Measurements from ENCODE around the gene TMEM120B. TPM values are rescaled to one million over a fixed set of nuclear protein-coding genes. Genes with fewer than 3 reads are reported as not detected.
"Not testable (repeated sequence)": the region's sequence is repeated elsewhere in the genome, so short reads cannot be mapped to it uniquely, and the experiment has no call there.

Gene TMEM120B
- total RNA-seq, 1 experiment from 2014 or later = 15.5 TPM

DNA sequence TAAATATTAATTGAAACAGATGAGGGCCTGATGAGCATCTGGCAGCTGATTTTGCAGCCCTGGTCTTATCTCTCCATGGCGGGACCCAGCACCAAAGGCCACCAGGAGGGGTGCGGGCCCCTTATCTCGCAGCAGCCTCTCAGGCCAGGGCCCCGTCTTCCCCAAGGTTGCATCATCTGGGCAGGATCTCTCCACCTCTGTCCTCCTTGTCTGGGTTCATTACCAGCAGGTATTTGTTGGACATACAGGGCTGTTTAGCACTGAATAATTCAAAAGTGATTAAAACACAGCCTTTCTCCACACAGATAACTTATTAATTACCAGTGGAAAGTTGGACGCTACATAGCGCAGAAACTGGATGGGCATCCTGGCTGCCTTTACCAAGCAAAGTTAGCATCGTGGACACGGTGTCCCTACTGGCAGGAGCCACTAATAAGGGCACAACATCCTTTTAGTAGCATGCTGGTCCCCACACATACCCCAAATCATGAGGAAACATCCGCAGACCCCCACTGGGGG, 25.8 kb downstream of the TMEM120B start:
- no TSS peak for BruUV-seq (replicated peaks)
- CTCF ChIA-PET = no interaction called here

GRCh38 chr12:121740847-121741246, 28.3 kb downstream of the TMEM120B start:
- H3K4me3 ChIP-seq (ENCODE audit: low read depth, low read length) = no peak overlapping the region
- H3K9me3 ChIP-seq = no peaks in the 10 kb centered on the region
- no peak for TF ChIP-seq CTCF (IDR thresholded peaks at IDR 0.05; ENCODE audit: insufficient read depth in 1 of 2, low read depth in 1 of 2, low read length in 1 of 2, severe bottlenecking in 1 of 2, unreplicated experiment in 1 of 2)
- no peak for DNase-seq
- no peaks in the 10 kb centered on the region for H3K9me3 Mint-ChIP-seq (ENCODE audit: unreplicated experiment)
- BruUV-seq (replicated peaks) = no TSS peak
- ChIA-PET POLR2A (no interaction called here), CTCF (no interaction called here)
- peaks cover 16% of the 10 kb centered on the region for H3K4me1 Mint-ChIP-seq (ENCODE audit: low read depth, unreplicated experiment)
- H3K36me3 ChIP-seq (ENCODE audit: control insufficient read depth, insufficient read depth, low read length) = no peaks in the 10 kb centered on the region
- no peaks in the 10 kb centered on the region for H3K27me3 ChIP-seq (replicated peaks; ENCODE audit: control insufficient read depth, insufficient read depth, low read length)
- no peak overlapping the region for H3K4me3 Mint-ChIP-seq (ENCODE audit: unreplicated experiment)
- peaks cover 10% of the 10 kb centered on the region for H3K4me1 ChIP-seq
- H3K36me3 Mint-ChIP-seq (ENCODE audit: insufficient read depth, unreplicated experiment) = peaks cover 20% of the 10 kb centered on the region
- H3K27ac Mint-ChIP-seq (ENCODE audit: unreplicated experiment) = no peak overlapping the region
- intact Hi-C loops (cut with micrococcal nuclease; ENCODE audit: unreplicated experiment) = no loop called here
- H3K27me3 Mint-ChIP-seq (ENCODE audit: insufficient read depth, unreplicated experiment) = no peaks in the 10 kb centered on the region

More for the DNA sequence above, 25.8 kb downstream of the TMEM120B start:
- Mint-ChIP-seq H3K27me3 (ENCODE audit: insufficient read depth, unreplicated experiment) (no peaks in the 10 kb centered on the region), H3K36me3 (ENCODE audit: insufficient read depth, unreplicated experiment) (peaks cover 20% of the 10 kb centered on the region), H3K4me1 (ENCODE audit: low read depth, unreplicated experiment) (peaks cover 16% of the 10 kb centered on the region), H3K9me3 (ENCODE audit: unreplicated experiment) (no peaks in the 10 kb centered on the region), H3K4me3 (ENCODE audit: unreplicated experiment) (no peak overlapping the region), H3K27ac (ENCODE audit: unreplicated experiment) (no peak overlapping the region)
- peak; percentile 37 to 59 for DNase-seq
- no peaks in the 10 kb centered on the region for H3K9me3 ChIP-seq
- intact Hi-C loops (cut with micrococcal nuclease; ENCODE audit: unreplicated experiment) = no loop called here
- peaks cover 10% of the 10 kb centered on the region for H3K4me1 ChIP-seq
- POLR2A ChIA-PET = no interaction called here
- no peaks in the 10 kb centered on the region for H3K36me3 ChIP-seq (ENCODE audit: control insufficient read depth, insufficient read depth, low read length)
- TF ChIP-seq CTCF (IDR thresholded peaks at IDR 0.05; ENCODE audit: insufficient read depth in 1 of 2, low read depth in 1 of 2, low read length in 1 of 2, severe bottlenecking in 1 of 2, unreplicated experiment in 1 of 2) = no peak
- H3K27me3 ChIP-seq (replicated peaks; ENCODE audit: control insufficient read depth, insufficient read depth, low read length) = no peaks in the 10 kb centered on the region
- H3K4me3 ChIP-seq (ENCODE audit: low read depth, low read length) = no peak overlapping the region

- ChIA-PET CTCF (no interaction called here), POLR2A (no interaction called here)
Measured at GRCh38 chr12:121741743-121742142, 29.2 kb downstream of the TMEM120B start.

GRCh38 chr12:121745545-121745944, 33.0 kb downstream of the TMEM120B start:
- H3K9me3 Mint-ChIP-seq (ENCODE audit: unreplicated experiment); DNase-seq; H3K9me3 ChIP-seq; POLR2A ChIA-PET; H3K36me3 ChIP-seq (ENCODE audit: control insufficient read depth, insufficient read depth, low read length); H3K27ac Mint-ChIP-seq (ENCODE audit: unreplicated experiment); H3K4me3 Mint-ChIP-seq (ENCODE audit: unreplicated experiment); intact Hi-C loops (cut with micrococcal nuclease; ENCODE audit: unreplicated experiment); BruUV-seq (replicated peaks); H3K27me3 Mint-ChIP-seq (ENCODE audit: insufficient read depth, unreplicated experiment); CTCF ChIA-PET; H3K4me3 ChIP-seq (ENCODE audit: low read depth, low read length); H3K27me3 ChIP-seq (replicated peaks; ENCODE audit: control insufficient read depth, insufficient read depth, low read length): not testable (repeated sequence)
- peaks cover 25% of the 10 kb centered on the region for H3K4me1 ChIP-seq
- Mint-ChIP-seq H3K36me3 (ENCODE audit: insufficient read depth, unreplicated experiment) (peaks cover 21% of the 10 kb centered on the region), H3K4me1 (ENCODE audit: low read depth, unreplicated experiment) (peaks cover 26% of the 10 kb centered on the region)

More at GRCh38 chr12:121741743-121742142, 29.2 kb downstream of the TMEM120B start:
- no peak for DNase-seq
- BruUV-seq (replicated peaks) = no TSS peak
- no peaks in the 10 kb centered on the region for H3K9me3 ChIP-seq
- no peaks in the 10 kb centered on the region for H3K27me3 ChIP-seq (replicated peaks; ENCODE audit: control insufficient read depth, insufficient read depth, low read length)
- Mint-ChIP-seq H3K4me3 (ENCODE audit: unreplicated experiment) (no peak overlapping the region), H3K27ac (ENCODE audit: unreplicated experiment) (peak overlapping the region; percentile 63), H3K9me3 (ENCODE audit: unreplicated experiment) (no peaks in the 10 kb centered on the region), H3K36me3 (ENCODE audit: insufficient read depth, unreplicated experiment) (peaks cover 14% of the 10 kb centered on the region), H3K4me1 (ENCODE audit: low read depth, unreplicated experiment) (peaks cover 16% of the 10 kb centered on the region), H3K27me3 (ENCODE audit: insufficient read depth, unreplicated experiment) (no peaks in the 10 kb centered on the region)
- intact Hi-C loops (cut with micrococcal nuclease; ENCODE audit: unreplicated experiment) = no loop called here
- TF ChIP-seq CTCF (IDR thresholded peaks at IDR 0.05; ENCODE audit: insufficient read depth in 1 of 2, low read depth in 1 of 2, low read length in 1 of 2, severe bottlenecking in 1 of 2, unreplicated experiment in 1 of 2) = no peak
- H3K36me3 ChIP-seq (ENCODE audit: control insufficient read depth, insufficient read depth, low read length) = no peaks in the 10 kb centered on the region
- peaks cover 10% of the 10 kb centered on the region for H3K4me1 ChIP-seq
- no peak overlapping the region for H3K4me3 ChIP-seq (ENCODE audit: low read depth, low read length)
